ENCODE data around the gene NTNG1.

DNA sequence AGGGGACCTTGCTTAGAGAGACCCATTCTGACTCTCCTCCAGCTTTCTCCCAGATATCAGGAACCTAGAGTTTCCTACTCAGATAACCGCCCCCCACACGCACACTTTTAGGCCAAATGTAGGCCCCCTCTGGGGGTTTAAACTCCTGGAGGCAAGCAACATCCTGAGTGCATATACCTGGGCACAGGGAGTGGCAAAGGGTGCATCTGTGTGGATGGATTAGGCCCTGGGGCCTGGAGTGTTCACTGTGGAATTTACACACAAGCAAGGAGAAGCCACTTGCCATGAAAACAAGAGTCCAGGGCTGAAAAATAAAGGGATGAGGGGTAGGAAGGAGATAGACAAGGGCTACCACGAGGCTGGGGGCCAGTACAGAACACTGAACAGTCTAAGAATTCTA, 343.1 kb downstream of the NTNG1 start:
- TF ChIP-seq POLR2A (IDR thresholded peaks at IDR 0.05): no peak
- TF ChIP-seq, protein P1, sequence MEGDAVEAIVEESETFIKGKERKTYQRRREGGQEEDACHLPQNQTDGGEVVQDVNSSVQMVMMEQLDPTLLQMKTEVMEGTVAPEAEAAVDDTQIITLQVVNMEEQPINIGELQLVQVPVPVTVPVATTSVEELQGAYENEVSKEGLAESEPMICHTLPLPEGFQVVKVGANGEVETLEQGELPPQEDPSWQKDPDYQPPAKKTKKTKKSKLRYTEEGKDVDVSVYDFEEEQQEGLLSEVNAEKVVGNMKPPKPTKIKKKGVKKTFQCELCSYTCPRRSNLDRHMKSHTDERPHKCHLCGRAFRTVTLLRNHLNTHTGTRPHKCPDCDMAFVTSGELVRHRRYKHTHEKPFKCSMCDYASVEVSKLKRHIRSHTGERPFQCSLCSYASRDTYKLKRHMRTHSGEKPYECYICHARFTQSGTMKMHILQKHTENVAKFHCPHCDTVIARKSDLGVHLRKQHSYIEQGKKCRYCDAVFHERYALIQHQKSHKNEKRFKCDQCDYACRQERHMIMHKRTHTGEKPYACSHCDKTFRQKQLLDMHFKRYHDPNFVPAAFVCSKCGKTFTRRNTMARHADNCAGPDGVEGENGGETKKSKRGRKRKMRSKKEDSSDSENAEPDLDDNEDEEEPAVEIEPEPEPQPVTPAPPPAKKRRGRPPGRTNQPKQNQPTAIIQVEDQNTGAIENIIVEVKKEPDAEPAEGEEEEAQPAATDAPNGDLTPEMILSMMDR (IDR thresholded peaks at IDR 0.05): no peak

Measured in esophagus squamous epithelium (tissue), 4 donors.